ENCODE data around the gene CFAP97D2.
"Not testable (repeated sequence)": the region's sequence is repeated elsewhere in the genome, so short reads cannot be mapped to it uniquely, and the experiment has no call there.

Gene CFAP97D2

DNA sequence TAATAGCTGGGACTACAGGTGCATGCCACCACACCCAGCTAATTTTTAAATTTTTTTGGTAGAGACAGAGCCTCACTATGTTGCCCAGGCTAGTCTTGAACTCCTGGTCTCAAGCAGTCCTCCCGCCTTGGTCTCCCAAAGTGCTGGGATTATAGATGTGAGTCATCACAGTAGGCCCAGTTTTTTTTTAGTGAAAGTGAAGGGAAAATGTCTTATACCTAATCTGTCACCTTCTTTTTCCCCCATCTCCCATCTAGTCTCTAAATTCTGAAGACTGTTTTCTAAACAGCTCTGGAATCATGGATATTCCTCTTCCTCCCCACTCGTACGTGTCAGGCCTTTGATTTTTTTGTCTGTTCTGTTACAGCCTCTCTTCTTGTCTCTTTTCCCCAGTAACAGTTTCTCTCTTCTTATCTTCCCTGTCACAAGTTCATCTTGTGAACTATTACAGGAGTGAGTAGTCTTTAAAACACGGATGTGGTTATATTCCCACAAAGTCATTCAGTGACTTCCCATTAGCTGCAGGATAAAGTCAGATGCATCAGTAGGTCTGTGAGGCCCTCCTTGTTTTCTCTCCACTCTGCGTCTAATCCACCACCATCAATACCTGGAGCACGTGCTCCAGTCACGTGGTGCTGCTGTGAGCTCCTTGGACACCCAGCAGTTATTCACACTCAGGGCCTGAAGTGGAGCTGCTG is 58.5 kb downstream of the CFAP97D2 start:
- no peak for DNase-seq

DNA sequence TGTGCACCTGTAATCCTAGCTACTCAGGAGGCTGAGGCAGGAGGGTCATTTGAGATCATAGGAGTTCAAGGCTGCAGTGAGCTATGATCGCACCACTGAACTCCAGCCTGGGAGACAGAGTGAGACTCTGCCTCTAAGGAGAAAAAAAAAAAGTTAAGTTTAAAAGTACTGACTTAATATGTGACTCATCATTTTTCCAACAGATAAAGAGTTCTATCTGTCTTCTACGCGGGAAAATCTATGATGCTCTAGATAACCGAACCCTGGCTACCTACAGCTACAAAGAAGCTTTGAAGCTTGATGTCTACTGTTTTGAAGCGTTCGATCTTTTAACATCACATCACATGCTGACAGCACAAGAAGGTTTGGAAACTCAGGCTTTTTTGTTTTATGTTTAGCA is 62.9 kb downstream of the CFAP97D2 start:
- no peak for DNase-seq

DNA sequence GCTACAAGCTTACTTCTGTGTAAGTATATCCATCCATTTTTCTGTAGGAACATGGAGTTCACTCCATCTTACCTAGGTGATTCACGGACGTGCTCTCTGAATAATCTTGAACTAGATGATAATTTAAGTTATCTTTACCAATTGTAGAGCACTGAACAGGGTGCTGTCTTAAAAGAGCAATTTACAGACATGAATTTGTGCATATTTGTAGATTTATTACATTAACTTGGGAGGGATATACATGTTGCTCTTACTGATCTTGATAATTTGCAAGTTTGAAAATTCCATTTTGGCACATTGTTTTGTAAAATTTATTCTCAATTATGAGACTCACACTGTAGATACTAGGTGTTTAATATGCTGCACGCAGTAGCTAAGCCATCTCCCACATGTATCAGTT is 64.9 kb downstream of the CFAP97D2 start:
- no peak for DNase-seq

DNA sequence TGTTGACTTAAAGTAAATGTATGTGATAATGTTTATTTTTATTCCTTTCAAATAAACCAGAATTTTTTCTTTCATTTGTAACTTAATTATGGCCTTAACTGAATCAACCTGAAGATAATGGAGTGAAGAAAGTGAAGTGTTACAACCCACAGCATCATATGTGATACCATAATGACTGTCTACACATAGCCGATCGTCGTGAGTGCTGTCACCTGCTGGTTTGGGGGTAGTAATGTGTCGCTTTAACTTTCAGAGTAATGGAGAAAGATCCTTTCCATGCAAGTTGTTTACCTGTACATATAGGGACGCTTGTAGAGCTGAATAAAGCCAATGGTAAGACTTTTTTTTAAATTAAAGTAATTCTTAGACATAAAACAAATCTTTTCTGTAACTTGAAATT is 65.6 kb downstream of the CFAP97D2 start:
- no peak for DNase-seq

DNA sequence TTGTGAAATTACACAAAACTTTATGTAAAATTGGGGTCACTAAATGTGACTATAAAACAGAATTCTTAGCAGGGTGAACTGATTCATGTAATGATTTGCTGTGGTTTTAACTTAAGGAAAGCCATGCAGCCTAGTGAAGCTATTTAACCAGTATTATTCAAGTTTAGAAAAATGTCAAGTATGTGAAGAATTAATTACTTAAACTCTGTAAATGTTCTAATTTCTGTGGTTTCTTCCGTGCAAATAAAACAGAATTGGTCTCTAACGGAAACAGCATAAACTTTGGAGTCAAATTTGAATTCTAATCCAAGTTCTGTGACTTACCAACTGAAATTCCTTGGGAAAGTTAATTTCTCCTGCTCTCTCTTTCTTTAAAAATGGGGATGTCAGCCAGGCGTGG is 69.0 kb downstream of the CFAP97D2 start:
- DNase-seq = no peak

DNA sequence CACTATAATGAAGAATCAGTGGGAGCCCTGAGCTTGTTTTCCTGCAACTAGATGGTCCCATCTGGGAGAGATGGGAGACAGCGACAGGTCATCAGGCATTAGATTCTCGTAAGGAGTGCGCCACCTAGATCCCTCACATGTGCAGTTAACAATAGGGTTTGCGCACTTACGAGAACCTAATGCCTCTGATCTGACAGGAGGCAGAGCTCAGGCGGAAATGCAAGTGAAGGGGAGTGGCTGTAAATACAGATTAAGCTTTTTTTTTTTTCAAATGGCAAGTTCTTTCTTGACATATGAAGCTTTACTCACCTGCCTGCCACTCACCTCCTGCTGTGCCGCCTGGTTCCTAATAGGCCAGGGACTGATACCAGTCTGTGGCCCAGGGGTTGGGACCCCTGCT is 70.0 kb downstream of the CFAP97D2 start:
- no peak for DNase-seq

DNA sequence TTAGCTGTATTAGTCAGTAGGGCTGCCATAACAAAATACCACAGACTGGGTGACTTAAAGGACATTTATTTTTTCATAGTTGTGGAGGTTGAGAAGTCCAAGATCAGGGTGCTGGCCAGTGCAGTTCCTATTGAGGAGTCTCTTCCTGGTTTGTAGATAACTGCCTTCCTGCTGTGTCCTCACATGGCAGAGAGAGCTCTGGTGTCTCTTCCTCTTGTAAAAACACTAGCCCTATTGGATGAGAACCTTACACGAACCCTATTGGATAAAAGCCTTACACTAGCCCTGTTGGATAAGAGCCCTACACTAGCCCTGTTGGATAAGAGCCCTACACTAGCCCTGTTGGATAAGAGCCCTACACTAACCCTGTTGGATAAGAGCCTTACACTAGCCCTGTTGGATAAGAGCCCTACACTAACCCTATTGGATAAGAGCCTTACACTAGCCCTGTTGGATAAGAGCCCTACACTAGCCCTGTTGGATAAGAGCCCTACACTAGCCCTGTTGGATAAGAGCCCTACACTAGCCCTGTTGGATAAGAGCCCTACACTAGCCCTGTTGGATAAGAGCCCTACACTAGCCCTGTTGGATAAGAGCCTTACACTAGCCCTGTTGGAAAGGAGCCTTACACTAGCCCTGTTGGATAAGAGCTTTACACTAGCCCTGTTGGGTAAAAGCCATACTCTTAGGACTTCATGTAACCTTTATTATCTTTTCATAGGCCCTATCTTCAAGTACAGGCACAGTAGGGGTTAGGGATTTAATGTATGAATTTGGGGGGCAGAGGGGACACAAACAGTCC is 72.8 kb downstream of the CFAP97D2 start:
- not testable (repeated sequence) for DNase-seq

DNA sequence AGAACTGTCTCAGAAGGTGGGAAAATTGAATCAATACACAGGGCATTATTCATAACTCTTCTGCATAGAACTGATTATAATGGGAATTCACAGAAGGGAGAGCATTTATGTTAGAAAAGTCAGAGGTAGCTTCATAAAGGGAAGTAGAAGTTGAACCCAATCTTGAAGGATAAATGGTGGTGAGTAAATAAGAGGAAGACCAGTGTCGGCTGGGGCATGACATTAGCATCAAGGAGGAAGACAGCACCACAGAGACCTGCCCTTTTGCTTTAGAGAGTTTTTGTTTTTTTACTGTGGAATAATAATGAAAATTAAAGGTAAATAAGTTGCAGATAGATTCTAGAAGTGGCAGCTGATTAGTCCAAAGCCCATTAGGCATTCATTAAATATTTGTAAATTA is 77.5 kb downstream of the CFAP97D2 start:
- DNase-seq = no peak

DNA sequence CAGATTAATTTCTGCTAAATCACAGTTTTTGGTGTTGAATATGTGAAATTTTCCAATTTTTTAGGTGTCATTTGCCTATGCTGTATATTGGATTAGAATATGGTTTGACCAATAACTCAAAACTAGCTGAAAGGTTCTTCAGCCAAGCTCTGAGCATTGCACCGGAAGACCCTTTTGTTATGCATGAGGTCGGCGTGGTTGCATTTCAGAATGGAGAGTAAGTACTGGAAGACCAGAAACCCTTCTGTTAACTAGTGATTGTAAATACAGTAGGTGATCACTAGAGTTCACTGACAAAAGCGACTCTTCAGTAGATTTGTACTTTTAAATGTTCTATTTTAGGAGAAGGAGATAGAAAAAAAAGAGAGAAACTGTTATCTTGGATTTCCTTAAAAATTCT is 78.0 kb downstream of the CFAP97D2 start:
- DNase-seq = no peak

DNA sequence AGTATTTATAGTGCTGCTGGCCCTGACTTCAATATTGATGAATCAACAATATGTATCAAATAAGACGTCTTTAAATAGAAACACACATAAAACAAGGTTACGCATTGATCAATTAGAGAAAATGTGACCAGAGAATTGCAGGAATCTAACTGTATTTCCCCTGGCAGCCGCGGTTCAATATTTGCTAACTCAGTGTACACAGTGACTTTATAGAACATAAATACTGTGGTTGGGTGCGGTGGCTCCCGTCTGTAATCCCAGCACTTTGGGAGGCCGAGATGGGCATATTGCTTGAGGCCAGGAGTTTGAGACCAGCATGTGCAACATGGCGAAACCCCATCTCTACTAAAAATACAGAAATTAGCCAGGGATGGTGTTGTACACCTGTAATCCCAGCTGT is 79.5 kb downstream of the CFAP97D2 start:
- DNase-seq = peak; percentile 5

DNA sequence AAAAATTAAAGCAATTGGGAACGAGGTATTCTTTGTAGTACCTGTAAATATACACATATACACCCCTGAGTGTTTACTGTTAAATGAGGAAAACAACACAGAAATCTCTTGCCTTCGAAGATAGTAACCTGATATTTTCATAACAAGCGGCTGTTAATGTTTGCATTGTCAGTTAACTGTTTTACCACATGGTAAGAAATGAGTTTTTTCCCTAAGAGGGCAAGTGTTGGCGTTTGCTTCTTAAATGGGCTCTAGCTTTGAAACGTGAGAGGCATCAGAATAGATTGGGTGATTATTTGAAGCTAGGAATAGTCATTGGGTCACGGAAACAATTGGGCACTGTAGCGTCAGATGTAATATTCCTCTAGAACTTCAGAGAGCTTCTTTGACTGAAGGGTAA is 80.3 kb downstream of the CFAP97D2 start:
- peak; percentile 27 for DNase-seq

DNA sequence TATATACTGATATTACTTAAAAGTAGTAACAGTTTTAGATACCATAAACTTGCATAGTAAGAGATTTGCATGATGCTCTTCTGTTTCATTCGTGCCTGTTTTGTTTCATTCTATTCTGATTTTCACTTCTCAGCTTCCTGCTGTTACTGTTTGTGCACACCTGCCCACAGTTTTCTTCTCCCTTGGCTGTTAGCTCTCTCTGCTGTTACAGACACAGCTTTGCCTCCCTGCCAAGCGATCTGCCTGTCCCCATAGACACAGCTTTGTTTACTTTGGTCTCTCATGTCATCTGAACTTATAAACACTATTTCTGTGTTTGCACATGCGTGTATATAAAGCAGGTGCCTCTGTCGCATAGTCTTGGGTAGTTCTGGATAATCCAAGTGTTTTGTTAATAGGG is 80.9 kb downstream of the CFAP97D2 start:
- DNase-seq = peak; percentile 91

DNA sequence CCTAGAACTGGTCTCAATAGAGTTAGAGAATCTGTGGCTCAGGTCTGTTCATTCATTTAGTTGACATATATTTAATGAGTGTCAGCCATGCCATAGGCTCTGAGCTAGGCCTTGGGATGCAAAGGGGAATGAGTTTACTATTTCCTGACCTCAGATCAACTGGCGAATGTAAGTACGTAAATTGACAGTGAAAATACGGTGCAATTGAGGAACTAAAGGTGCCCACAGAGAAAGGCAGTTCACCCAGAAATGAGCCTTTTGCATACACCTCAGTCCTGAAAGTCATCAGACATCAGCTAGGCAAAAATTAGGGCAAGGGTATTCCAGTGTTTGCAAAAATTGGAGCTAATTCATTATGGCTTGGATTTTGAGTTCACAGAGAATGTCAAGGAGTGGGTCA is 81.8 kb downstream of the CFAP97D2 start:
- DNase-seq = no peak

DNA sequence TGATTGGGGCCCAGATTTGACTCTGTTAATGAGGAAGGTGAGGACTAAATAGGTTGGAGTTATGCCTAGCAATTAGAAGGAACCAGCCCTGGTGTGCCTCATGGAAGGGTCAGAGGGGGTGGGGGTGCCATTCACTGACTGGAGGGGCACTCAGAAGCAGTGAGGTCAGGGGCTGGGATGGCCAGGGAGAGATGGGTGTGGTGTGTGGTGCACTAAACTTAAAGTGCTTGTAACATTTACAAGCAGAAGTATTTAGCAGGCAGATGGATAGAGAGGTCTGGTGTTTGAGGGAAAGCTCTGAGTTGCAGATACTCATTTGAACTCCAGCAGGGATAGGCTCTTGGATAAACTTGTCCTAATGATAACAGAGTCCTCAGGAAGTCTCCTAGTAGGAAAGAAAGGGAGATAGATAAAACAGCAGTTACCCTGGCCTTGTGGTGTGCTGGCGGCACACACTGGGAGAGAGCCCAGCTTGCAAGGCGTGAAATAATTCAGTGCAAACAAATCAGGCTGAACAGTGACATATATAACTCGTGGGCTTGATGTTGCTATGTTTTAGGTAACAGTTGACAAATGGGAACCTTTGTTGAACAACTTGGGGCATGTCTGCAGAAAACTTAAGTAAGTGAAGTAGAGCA is 82.4 kb downstream of the CFAP97D2 start:
- no peak for DNase-seq

DNA sequence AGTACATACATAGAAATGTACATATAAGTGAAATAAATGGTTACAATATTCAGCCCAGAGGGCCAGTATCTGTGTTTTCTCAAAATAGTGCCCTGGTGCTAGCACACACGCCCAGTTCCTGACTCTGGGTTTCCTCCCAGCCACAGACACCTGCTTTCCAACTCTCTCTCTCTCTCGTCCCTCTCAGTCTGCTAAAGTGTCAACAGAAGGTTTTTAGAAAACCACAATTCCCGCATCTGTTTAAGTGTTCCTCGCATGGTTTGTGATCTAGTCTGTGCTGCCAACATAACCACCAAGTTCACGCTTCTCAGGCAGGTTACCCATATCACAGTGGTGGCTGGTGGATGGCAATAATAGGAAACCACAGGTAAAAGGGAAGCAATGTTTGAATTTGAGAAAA is 84.5 kb downstream of the CFAP97D2 start:
- no peak for DNase-seq

DNA sequence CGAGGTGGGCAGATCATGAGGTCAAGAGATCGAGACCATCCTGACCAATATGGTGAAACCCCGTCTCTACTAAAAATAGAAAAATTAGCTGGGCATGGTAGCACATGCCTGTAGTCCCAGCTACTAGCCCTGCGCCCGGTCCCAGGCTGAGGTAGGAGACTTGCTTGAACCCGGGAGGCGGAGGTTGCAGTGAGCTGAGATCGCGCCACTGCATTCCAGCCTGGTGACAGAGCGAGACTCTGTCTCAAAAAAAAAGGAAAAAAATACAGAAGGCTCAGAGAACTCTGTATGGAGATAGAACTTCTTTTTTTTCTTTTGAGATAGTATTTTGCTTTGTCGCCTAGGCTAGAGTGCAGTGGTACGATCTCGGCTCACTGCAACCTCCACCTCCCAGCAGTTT is 85.3 kb downstream of the CFAP97D2 start:
- not testable (repeated sequence) for DNase-seq

DNA sequence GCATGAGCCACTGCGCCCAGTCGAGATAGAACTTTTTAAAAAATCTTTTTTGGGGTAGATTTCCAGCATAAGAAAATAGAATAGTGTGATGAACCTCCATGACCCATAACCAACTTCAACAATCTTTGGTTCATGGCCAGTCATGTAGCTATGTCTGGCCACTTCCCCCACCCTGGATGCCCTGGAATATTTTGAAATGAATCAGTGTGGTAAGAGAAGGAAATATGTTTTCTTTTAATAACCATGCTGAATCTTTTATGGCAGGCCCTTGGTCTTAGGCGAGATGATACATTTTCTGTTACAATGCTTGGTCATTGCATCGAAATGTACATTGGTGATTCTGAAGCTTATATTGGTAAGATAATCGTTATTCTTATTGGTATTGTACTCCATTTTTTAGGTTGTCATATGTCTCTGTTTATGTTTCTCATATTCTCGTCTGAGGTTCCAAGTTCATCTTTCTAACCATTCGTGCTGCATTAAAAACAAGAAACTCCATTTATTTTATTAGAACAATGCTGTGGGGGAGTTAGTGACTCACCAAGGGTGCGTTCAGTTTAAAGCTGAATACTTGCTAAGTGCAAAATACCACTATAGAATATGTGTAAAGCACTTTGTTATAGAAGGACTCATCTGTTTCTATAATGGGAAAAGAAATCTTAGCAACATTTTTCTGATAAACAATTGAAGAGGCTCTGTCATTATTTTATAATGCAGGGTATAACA is 86.0 kb downstream of the CFAP97D2 start:
- no peak for DNase-seq

DNA sequence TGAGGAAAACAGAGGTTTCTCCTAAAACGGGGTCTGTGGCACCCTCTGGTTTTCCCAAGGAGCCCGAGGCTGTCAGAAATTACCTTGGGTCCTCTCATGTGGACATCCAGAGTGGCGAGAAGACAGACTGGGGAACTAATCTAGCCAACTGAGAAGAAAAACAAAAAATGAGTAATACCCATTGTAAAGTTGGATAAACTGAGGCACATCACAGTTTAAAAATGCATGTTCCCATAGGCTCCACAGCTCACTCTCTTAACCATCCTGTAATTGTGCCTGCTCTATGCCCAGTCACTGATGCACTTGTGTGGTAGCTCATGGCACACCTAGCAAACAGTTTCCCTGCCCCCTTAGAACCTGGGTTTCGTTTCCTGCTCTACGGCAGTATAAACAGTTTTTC is 87.2 kb downstream of the CFAP97D2 start:
- DNase-seq = no peak

DNA sequence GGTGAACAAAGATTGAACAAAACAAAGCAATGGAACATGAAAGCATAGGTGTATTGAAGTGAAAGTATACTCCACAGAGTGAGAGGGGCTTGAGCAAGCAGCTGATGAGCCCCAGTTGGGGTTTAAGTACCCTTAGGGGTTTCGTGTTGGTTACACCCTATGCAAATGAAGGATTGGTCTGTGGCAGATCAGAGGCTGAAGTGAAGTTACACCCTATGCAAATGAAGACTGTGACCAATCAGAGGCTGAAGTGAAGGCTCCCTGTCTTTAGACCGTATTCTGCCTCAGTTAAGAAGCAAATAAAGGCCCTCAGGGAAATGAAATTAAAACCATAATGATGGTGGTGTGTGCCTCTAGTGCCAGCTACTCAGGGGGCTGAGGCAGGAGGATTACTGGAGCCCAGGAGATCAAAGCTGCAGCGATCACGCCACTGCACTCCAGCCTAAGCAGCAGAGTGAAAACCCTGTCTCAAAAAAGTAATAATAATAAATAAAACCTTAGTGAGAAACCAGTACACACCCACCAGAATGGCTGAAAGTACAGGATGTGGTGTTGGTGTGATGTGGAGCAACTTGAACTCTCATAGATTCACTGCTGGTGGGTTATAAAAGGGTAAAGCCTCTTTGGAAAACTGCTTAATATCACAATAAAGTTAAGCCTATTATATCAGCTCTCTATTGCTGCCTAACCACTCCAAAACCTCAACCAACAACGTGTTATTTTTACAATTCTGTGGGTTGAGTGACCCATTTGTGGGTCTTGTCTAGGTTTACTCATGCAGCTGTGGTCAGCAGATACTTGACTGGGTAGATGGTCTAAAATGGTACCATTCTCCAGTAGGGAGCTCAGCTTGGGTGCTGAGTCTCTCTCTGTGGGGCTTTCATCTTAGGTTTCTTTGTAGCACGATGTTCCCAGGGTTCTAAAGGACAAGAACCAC is 89.6 kb downstream of the CFAP97D2 start:
- no peak for DNase-seq

DNA sequence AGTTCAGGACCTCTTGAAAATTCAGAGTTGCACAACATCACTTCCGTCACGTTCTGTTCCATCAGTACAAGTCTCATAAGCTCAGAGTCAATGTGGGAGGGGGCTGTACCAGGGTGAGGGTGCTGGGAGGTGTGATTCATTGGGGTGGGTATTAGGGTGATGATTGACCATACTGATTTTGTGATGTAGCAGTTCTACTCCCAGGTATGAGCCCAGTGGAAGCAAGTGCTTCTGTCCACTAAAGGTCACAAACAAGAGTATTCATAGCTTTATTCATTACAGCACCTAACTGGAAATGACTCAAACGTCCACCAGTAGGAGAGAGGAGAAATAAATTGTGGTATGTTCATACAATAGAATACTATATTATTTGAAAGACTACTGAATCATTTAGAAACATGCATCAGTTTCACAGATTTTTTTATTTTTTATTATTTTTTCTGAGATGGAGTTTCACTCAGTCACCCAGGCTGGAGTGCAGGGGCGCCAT is 90.3 kb downstream of the CFAP97D2 start:
- no peak for DNase-seq
